GM18870 (cell line): Measurements from ENCODE around the gene PICK1.
"Not testable (repeated sequence)": the region's sequence is repeated elsewhere in the genome, so short reads cannot be mapped to it uniquely, and the experiment has no call there.

ENCODE experiments used
- ATAC-seq: cut with Tn5 transposase; IDR thresholded peaks from one replicate; pipeline ENCODE4 v1.9.1; 2021; ENCODE audit warnings: moderate library complexity; ENCODE audit not compliant: unreplicated experiment

Gene PICK1

GRCh38 chr22:38030311-38031133, 26.7 kb upstream of the PICK1 start:
- no peak for ATAC-seq

DNA sequence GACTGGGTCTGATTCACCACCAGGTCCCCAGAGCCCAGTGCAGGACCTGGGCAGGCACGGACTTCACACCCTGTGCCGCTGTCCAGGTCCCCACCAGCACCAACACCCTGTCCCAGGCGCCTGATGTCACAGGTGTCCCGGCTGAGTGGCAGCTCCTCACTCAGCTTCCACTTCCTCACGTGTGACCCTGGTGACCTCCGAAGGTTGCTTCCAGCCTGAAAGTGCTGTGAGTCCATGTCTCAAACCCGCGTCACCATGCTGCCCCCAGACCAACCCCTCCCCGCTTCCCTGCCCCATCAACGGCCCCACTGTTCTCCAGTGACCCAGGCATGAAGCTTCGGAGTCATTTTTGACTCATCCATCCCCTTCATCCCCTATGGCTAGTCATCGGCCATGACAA, 25.7 kb upstream of the PICK1 start:
- no peak for ATAC-seq

DNA sequence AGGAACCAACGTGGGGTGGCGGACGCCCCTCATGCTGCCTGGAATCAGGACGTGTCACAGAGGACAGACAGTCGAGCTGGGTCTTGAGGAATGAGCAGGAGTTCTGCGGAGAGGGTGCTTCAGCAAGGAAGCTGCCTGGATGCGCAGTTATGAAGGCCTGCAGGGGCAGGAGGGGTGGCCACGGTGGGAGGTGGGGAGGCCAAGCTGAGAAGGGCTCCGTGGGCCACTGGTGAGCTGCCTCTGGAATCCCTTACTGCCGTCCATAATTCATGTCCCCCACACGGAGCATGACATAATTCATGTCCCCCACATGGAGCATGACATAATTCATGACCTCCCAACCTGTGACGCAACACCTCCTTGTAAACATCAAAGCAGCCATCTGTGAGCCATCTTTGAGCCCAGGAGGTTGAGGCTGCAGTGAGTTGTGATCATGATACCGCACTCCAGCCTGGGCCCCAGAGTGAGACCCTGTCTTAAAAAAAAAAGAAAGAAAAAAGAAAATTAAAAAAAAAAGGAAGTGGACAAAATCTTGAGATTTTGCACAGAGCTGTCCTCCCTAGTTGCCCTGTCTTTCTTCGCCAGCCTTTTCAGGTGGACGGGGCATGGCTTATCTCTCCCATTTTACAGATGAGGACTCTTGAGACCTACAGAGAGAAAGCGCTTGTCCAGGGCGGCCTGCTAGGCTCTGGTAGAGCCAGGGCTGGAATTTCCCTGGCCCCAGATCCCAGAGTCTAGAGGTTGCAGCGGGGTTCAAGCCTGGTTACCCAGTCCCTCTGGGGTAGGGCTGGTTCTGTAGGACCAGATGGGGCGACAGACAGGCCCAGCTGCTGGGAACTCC, 24.3 kb upstream of the PICK1 start:
- no peak for ATAC-seq

DNA sequence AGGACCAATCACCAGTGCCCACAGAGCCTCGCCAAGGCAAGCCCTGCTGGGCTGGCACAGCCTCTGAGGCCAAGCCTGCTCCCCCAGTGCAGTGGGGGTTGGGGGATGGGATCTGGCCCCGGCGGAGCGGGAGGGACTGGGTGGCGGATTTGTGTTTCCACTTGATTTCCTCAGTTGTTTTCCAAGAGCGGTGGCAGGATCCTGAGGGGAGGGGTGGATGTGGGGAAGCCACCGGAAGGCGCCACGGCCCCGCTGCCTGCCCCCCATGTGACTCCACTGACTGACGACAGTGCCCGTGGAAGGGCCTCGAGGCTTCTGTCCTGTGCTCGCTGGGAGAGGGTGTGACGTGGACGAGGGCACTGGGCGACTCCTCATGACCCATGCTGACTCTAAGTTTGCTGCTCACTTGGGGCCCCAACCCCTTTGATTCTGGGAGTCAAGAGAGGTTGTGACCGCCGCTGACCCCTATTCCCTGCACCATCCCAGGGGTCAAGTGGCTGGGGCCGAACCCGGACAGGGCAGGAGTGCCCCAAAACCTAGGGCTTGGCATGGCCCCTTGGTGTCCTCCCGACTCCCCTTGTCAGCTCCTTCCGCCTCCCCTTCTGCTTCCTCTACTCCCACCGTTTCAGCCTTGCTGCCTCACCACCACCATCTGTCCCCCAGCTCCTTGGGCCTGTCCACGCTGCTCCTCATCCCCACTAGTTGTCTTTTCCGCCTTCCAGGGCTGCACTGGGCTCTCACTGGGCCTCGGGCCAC, 23.5 kb upstream of the PICK1 start:
- ATAC-seq = no peak

- ATAC-seq = no peak
These were observed 22.8 kb upstream of the PICK1 start for GRCh38 chr22:38034278-38034882.

DNA sequence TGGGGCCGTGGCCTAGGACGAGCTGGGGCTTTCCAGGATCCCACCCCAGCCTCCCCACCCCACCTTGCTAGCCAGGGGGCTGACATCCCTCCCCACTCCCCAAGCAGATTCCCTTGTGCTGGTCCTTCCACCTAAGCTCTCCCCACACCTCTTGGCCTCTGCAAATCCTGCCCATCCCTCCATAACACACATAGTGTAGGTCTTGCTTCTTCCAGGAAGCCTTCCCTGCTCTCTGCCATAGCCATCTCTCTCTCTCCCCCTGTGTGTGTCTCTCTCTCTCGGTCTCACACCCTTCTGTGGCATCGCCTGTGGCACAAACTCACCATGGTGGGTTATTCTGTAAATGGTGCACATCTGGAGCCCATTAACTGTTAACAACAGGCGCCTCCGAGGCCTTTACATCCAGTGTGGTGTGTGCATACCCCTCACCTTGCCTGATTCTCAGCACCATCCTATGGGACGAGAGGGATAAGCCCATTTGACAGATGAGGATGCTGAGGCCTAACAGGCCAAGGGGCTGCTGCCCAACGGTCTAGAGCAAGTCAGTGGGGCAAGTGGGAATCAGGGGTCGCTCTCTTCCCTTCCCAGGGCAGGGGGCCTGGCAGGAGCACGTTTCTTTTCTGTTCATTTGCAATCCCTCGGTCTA, 22.2 kb upstream of the PICK1 start:
- ATAC-seq = no peak

- ATAC-seq = no peak
These were observed 21.7 kb upstream of the PICK1 start for GRCh38 chr22:38035530-38035885.

DNA sequence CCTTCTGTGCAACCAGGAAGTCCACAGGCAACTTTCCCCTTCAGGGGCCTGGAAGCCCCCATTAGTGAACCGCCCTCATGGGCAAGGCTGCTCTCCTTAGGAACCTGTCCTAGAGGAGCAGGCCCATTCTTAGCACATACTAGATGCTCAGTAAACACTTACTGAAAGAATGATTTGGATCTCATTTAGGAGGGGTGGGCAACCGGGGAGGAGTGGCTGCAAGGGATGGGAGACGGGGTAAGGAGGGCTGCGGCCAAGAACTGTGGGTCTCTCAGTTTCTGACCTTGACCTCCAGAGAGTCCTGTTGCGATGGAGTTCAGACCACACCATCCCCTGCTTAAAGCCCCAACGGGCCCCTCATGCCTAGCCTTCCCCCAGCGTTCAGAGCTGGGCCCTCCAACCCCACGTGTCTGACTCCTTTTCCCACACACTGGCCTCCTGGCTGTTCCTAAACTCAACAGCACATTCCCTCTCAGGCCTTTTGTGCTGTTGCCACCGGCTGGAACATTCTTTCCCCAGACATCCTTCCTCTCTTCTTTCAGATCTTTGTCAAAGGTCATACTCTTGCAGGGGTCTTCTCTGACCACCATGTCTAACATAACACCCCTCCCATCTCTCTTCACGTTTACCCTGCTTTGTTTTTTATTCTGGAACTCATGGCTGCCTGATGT, 20.7 kb upstream of the PICK1 start:
- ATAC-seq = no peak

DNA sequence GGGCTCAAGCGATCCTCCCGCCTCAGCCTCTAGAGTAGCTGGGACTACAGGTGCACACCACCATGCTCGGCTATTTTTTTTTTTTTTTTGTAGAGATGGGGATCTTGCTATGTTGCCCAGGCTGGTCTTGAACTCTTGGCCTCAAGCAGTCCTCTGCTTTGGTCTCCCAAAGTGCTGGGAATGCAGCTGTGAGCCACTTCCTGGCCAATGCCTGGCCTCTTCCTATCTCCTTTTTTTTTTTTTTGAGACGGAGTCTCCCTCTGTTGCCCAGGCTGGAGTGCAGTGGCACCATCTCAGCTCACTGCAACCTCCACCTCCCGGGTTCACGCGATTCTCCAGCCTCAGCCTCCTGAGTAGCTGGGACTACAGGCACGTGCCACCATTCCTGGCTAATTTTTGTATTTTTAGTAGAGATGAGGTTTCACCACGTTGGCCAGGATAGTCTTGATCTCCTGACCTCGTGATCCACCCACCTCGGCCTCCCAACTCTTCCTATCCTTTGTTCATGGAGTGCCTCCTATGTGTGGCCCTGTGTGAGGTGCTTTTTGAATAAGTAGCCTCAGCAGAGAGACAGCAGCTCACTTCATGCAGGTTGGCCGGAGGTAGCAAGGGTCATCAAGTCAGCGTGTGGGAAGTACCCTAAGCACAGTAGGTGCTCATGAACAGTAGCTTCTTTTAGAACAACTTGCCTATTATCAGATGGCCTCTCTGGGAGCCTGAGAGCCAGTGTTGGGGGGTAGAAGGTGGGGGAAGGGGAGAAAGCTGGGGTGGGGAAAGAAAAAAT, 19.6 kb upstream of the PICK1 start:
- ATAC-seq = not testable (repeated sequence)

- ATAC-seq = no peak
These were observed 18.8 kb upstream of the PICK1 start for GRCh38 chr22:38038426-38038825.

- no peak for ATAC-seq
These were observed 18.1 kb upstream of the PICK1 start for GRCh38 chr22:38038890-38039812.

DNA sequence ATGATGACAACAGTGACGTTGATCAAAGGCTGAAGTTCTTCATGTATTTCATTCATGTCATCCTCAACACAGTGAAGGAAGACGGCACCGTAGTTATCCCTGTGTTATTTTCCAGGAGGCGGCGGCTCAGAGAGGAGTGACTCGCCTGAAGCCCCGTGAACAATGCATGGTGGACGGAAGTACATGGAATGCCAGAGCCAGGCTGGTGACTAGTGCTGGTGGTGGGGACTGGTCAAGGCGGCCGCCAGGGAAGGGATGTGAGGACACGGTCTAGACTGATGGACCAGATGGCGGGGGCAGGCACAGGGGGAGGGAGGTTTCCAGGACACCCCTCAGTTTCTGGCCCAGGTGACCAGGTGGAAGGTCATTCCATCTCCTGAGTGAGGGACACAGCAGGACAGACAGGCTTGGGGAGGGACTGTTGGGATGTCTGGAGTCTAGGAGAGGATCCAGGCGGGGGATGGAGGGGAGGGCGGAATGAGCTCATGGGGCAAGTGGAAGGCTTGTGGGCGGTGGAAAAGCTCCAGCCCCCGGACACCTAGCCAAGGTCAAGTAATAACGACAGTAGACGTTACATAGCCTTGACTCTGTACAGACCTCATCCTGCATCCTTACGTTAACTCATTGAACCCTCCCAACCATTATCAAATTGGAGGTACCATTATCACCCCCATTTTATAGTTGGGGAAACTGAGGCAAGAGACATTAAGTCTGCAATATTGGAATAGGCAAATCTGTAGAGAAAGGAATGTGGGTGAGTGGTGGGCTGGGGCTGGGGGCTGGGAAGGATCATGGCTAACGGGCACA, 16.0 kb upstream of the PICK1 start:
- ATAC-seq = no peak

DNA sequence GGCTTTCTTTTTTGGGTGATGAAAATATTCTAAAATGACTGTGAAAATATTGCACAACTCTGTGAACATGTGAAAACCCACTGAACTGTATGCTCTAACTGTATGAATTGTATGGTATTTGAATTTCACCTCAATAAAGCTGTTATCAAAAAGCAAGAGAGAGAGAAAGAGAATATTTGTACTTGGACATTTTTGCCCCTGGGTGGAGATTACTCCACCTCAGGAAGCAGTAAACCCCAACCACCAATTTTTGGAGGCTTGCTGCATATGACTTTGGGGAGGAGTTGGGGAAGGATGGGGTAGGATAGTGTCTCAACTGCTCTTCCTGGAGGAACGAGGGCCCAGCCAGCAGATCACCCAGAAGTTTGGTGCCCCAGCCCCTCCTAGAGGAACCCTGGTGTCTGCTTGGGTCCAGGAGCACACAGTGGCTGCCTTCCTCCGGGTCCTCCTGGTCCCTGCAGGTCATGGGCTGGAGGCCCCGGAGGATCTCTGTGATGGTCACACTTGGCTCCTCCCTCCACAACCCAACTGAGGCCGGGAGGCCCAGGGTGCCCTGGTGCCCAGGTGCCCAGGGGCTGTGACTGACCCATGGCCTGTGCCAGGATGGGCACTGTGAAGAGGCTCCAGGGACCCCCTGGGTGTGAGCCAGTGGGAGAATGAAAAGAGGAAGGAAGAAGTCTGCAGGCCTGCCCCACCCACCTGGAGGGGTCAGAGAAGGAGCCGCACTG, 15.3 kb upstream of the PICK1 start:
- ATAC-seq = no peak

DNA sequence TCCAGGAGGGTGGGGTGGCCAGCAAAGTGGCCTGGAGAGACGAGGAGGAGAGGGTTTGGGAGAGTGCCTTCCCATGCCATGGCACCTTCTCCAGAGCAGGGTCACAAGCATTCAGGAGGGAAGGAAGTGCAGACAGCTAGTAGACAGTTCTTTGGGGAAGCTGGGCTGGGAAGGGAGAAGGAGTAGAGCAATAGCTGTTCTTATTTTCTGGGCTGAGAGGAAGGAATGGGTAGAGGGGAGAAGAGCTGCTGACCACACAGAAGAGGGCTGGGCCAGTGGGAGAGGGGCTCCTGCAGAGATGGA, 14.8 kb upstream of the PICK1 start:
- ATAC-seq = no peak

DNA sequence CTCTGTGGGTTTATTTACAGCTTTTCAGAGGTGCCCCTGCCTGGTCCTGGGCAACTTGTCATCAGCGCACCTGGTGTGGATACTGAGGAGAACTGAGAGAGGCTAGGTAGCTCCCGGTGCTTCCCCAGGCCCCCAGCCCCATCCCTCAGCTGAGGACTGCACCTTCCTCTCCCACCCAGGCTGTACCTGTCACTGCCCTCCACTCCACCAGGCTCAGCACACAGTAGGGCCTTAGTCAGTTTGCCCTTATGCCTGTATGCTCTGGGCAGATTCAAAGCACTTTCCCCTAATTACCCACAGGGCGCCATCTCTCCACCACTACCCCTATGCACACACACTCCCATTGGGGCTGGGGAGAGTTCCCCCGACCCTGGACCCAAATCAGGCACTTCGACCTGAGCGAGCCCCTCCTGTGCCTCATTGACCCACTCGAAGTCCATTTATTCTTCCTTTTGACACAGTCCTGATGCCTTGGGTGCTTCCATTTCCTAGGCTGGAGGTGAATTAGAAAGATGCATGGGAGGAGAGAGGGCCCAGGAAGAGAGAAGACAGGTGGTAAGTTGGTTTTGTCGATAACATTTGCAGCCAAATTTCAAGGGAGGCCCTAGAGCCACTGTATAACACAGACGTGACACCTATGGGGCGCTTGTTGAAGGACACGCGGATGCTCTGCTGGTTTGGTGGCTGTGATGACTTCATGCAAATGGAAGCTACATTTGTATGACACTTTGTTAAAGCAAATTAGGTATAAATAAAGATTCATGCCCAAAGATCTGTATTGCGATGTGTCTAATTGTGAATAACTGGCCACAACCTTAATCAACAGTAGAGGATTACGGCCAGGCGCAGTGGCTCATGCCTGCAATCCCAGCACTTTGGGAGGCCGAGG, 13.8 kb upstream of the PICK1 start:
- ATAC-seq = no peak
